Activated effector memory CD4-positive, alpha-beta T cell treated with anti-CD3 and anti-CD28 coated beads, Interleukin-2, amount 50 U/mL, for 16 hours (primary cell): ENCODE data around the gene FYCO1.
A peak's percentile ranks its signal among the peaks of the same experiment; 100 is the strongest.

Experiments
- DNase-seq: peaks from one replicate; pipeline ENCODE4 v3.0.0-alpha.2; 2020

FYCO1 gene

DNA sequence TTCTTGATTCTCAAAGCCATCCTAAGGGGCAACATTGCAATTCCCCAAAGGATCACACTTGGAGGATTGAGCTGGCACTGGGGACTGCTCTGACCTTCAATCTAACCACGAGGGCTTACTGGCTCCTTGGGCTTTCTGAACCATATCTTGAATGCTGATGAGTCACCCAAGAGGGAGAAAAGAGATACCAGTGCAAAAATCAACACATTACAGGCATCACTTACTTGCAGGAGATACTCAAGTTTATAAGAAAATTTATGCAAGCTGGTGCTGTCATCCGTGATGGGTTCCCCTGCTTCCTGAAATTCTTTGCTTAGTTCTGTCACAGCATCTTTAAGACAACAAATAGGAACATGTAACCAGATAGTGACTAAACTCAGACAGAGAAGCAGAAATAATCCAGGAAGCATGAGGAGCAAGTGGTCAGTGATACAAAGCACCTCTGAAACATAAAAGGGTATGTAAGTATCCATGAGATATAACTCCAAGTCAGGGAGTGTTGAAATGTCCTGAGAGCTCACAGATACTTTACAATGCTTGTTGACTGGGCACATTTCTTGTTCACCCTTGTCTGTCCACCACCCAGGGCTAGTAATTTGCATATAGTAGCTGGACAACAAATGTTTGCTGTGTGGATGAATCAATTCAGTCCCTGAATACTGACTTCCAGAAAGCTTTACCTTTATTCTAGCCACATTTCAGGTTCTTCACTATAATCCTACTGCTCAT lies 14.1 kb downstream of the FYCO1 start:
- DNase-seq = no peak

DNA sequence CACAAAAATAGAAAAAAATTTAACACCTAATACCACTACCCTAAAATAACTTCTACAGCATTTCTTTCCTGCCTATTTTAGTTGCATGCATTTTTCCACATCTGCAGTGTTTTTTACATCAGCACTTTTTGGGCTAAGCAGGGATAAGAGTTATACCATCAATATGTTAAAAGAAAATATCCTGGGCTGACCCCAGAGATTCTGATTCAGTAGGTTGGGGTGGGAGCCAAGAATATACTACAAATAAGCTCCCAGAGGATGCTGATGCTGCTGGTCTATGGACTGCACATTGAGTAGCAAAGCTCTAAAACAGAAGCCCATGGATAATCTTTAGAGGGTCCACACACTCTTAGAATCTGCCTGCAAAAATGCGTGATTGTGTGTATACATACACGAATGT lies 14.8 kb downstream of the FYCO1 start:
- DNase-seq = no peak

DNA sequence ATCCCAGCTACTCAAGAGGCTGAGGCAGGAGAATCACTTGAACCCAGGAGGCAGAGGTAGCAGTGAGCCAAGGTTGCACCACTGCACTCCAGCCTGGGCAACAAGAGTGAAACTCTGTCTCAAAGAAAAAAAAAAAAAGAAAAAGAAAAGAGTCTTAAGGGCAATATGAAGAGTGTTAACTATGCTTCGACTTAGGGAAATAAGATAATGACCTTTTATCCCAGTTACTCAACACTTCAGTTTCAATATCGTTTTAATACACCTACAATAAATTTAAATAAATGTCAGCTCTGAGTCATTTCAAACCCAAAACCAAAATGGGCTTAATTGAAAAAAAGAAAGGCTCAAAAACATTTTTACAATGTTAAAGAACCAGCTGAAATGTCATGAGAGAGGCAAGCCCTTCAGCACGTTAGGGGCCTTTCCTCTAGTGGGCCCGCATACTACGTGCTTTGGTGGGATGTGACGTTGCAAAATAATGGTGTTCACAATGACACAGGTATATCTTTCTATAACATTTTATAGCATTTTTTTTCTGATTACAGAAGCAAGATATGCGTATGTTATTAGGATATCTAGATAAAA lies 15.3 kb downstream of the FYCO1 start:
- DNase-seq = no peak

- DNase-seq = no peak
Observed at GRCh38 chr3:45979378-45979777, 16.2 kb downstream of the FYCO1 start.

GRCh38 chr3:45978006-45978761 lies 17.4 kb downstream of the FYCO1 start:
- DNase-seq = peak; percentile 80

- peak; percentile 73 for DNase-seq
Observed at GRCh38 chr3:45976191-45977091, 19.2 kb downstream of the FYCO1 start.

DNA sequence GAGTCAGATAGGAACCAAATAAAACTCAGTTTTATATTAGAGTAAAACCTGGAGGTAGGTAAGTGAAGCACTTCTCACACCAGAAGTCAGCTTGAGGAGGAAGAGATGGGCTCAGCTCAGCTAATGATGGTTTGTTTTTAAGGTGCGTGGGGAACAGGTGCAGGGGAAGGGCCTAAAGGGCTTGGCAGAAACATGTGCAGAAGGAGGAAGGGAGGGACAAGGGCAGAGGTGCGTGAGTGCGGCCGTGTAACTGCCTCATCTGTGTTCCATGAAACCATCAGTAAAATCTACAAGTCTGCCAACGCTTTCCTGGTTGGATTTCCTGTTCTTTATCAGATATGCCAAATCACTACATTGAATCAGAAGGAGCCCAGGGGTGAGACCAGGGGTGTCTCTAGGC lies 19.9 kb downstream of the FYCO1 start:
- peak; percentile 77 for DNase-seq

GRCh38 chr3:45974686-45975085 lies 20.9 kb downstream of the FYCO1 start:
- no peak for DNase-seq

DNA sequence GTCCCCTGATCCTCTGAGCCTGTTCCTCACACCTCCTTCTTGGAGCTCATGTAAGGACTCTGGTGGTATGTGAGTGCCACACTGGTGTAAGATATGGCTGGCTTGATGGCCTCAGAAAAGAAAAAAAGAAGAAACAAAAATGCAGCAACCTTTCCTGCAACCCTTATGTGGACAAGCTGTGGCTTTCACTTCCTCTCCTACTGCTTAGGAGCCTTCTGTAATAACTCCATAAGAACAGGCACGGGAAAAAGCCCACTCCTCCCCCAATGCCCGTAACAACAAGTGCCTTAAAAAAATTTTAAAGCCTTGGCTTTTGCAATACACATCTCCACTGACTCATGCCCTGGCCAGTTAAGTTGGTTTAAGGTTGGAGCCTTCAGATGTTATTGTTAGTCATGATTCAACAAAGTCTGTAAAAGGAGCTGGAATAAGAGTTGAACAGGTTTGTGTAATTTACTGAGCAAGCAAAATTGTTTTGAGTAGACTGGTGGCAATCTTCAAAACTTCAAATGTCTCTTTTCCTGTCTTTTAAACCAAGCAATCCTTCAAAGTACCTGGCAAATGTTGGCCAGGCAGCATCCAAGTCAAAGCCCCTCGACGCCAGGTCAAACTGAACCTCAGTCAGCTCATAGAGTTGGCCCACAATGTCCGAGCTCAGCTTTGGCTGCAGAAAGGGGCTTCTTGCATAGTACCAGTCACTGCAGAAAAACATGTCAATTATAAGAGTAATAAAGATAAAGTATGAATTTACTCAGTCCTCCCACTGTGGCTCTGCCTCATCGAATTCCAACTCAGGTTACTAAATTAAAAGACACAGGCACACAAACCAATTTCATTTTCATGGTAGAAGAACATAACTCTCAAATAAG lies 22.9 kb downstream of the FYCO1 start:
- DNase-seq = no peak

- no peak for DNase-seq
Observed at GRCh38 chr3:45969953-45970352, 25.7 kb downstream of the FYCO1 start.

DNA sequence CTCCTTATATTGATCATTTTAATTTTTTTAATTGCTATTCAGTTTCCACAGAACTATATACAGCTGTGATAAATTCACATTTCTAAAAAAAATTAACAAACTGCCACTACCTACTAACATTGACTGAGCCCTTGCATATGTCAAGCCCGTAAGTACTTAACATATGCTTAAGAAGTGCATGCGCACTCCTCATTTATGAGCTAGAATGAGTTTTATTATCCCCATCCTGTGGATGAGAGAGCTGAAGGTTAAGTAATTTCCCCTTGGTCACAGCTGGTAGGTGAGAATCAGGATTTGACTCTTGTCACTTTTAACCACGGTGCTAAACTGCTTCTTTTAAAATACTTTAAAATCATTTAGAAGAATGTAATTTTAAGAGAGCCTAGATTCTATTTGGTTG lies 26.5 kb downstream of the FYCO1 start:
- no peak for DNase-seq

DNA sequence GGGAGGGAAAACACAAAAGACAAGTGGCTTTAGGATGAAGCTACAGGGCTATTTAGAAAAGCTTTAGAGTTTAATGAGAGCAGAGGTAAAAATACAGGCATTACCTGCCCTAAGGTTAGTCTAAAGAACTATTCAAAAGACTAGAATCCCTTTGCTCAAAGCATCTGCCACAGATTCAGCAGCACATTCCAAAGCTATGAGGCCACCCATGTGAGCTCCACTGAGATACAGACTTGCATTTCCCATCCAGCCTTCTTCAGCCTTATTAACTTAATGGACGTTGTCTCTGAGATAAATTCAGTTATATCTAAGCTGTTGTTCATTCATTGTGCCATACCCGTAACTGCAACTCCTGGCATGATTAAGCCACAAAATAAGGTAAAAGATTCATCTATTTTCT lies 26.9 kb downstream of the FYCO1 start:
- DNase-seq = no peak

- DNase-seq = no peak
Observed at GRCh38 chr3:45968149-45968548, 27.5 kb downstream of the FYCO1 start.

DNA sequence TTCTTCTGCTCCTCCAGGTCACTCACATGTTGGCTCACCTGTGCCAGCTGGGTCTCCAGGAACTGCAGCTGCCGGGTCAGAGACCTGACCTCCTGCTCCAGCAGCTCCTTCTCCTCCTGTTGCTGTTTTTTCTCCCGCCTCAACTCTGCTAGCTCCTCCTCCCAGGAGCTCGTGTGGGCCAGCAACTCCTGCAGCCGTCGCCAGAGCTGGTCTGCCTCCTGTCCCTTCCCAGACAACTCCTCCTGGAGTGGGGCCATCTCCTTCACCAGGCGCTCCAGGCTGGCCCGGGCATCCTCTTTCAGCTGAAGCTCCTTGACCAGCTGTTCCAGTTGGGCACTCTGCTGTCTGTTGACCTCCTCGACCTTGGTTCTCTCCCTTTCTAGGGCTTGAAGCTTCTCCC lies 27.9 kb downstream of the FYCO1 start:
- no peak for DNase-seq

GRCh38 chr3:45966950-45967640 lies 28.5 kb downstream of the FYCO1 start:
- no peak for DNase-seq

- no peak for DNase-seq
Observed at GRCh38 chr3:45966371-45966791, 29.2 kb downstream of the FYCO1 start.

- DNase-seq = peak; percentile 73
Observed at GRCh38 chr3:45965653-45966052, 30.0 kb downstream of the FYCO1 start.

DNA sequence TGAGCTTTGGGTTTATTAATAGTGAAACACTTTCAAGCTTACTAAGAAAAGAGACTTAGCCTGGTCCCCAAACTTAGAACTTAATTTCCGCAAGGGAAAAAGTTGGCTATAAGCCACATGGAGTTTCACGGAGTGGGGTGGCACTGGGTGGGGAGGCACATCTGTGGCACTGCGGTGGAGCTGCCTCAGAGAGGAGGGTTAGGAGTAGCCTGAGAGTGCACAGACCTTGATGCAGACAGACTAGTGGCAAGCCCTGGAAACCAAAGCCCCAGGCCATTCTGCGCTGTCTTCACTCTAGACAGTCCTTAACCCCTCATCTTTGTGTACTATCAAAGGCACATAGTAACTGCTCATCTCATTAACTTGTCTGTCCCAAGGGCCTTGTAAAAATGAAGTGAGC lies 30.4 kb downstream of the FYCO1 start:
- no peak for DNase-seq

DNA sequence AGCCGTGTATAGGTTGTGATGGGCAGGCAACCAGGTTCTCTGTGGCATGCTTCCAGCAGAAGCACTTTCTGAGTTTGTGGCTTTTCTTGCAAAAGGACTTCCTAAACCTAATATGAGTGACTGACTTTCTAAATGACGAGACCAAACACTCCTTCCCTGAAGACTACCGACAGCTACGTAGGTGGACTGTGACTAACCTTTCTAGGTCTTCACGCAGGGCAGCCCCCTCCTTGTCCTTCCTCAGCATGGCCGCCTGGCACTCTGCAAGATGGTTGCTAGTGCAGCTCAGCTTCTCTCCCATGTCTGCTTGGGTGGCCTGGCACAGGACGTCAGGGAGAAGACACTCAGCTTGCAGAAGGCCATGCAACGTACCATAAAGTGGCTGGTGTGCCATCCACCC lies 31.5 kb downstream of the FYCO1 start:
- peak; percentile 82 for DNase-seq

GRCh38 chr3:45962033-45962432 lies 33.6 kb downstream of the FYCO1 start:
- DNase-seq = peak; percentile 68

DNA sequence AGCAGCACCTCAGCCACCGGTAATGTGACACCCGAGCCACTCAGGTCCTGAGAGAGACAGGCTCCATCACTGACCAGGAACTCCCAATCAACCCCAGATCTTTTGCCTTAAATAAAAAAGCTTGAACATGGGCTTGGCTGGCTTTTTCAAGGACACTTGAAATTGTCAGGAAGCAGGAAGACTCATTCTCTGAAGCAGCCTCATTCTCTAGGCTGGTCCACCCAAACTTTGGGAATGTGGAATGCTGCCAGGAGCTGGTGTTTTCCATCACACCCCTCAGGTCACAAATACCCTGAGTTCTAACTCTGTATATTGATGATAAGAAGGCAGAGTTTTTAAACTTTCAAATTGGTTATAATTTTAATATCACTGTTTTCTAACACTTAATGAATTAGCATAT lies 35.3 kb downstream of the FYCO1 start:
- no peak for DNase-seq
